DMS 273 (cell line): ENCODE results near the gene IFNAR1.
A peak's percentile ranks its signal among the peaks of the same experiment; 100 is the strongest.
"Not testable (repeated sequence)": the region's sequence is repeated elsewhere in the genome, so short reads cannot be mapped to it uniquely, and the experiment has no call there.

Experiments
- DNase-seq: peaks from one replicate; lab custom pipeline; 2025; ENCODE audit not compliant: unreplicated experiment; lab: John Stamatoyannopoulos, UW

IFNAR1 gene

DNA sequence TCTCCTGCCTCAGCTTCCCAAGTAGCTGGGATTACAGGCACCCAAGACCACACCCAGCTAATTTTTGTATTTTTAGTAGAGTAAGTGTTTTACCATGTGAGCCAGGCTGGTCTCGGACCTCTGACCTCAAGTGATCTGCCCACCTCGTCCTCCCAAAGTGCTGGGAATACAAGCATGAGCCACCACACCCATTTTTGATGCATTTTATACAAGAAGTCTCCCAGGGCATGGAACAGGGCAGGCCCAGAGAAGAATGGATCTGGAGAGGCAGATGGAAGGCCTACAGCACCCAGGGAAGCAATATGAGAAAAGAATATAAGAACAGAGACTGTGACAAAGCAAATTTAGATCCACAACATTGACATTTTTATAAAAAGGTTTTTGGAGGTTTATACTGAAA lies 18.8 kb upstream of the IFNAR1 start:
- no peak for DNase-seq

DNA sequence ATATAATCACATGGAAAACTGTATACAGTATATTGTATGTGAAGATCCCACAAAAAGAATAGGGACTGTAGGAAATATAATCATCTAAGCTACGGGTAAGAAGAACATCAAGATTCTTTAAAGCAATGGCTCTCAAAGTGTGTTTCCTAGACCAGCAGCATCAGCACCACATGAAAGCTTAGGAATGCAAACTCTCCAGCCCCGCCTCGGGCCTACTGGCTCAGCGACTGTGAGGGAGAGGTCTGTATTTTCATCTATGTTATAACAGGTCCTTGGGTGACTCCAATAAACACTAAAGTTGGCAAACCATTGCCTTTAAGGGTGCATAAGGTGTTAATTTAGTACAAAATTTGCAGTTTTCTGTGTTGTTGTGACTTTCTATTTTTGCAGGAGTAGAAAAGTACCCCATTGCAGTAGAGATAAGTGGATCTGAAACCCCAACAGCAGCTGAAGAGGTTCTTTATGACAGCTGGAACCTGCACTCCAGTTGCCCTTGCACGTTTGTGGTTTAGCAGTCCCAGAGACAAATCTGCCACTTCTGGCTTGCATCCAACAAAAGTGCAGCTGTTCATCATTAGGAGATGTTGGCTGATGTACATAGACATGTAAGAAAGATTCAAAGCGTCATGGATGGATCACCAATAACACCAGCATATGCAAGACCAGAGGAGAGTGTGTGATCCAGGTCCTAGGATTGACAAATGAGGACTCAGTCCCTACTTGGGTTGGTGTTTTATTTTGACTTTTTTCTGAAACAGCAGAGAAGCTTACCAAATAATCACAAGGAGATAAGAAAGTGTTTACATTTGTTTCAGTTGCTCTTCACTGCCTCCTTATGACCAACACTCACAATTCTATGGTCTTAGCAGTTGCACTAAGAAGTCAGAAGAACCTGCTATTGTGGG lies 15.9 kb upstream of the IFNAR1 start:
- peak; percentile 98 for DNase-seq

DNA sequence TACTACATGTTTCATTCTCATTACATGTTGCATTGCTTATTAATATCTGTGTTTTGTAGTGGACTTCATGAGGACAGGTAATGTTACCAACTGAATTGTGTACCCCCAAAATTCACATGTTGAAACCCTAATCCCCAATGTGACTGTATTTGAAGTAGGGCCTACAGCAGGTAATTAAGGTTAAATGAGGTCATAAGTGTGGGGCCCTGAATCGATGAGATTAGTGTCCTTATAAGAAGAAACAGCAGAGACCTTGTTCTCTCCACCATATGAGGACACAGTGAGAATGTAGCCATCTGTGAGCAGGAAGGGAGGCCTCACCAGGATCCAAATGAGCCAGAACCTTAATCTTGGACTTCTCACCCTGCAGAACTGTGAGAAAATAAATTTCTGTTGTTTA lies 15.0 kb upstream of the IFNAR1 start:
- no peak for DNase-seq

- DNase-seq = no peak
These were observed 12.6 kb upstream of the IFNAR1 start for GRCh38 chr21:33312121-33312520.

DNA sequence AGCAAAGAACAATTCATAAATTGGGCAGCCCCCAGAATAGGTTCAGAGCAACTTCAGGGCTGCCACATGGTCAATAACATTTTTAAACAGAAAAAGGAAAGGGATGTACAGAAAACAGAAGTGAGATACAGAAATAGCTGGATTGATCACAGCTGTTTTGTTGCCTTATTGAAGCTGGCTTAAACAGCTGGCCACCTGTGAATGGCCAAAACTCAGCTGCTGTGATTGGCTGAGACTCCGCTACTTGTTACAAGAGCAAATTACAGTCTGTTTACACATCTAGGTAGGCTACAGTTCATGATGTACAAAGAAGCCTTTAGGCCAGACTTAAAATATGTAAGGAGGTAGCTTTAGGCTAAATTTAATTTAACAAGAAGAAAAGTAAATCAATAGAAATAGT lies 11.6 kb upstream of the IFNAR1 start:
- DNase-seq = no peak

- DNase-seq = no peak
These were observed 11.2 kb upstream of the IFNAR1 start for GRCh38 chr21:33313611-33314010.

DNA sequence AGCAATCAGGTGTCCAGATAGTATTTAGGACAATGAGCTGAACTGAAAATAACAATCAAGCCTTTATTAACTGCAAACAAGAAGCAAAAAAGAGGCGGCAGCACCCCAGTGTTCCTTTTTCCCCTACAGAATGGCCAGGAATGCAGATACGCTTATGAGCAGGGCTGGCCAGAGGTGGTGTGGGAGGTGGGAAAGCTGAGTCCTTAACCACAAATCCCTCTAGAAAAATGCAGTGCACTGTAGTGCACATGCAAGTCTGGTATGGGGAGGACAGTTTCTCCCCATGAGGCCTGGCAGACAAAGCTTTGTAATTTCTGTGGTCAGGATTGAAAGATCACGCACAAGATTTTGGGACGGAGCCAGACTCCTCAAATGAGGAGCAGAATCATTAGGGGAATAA lies 10.7 kb upstream of the IFNAR1 start:
- no peak for DNase-seq

DNA sequence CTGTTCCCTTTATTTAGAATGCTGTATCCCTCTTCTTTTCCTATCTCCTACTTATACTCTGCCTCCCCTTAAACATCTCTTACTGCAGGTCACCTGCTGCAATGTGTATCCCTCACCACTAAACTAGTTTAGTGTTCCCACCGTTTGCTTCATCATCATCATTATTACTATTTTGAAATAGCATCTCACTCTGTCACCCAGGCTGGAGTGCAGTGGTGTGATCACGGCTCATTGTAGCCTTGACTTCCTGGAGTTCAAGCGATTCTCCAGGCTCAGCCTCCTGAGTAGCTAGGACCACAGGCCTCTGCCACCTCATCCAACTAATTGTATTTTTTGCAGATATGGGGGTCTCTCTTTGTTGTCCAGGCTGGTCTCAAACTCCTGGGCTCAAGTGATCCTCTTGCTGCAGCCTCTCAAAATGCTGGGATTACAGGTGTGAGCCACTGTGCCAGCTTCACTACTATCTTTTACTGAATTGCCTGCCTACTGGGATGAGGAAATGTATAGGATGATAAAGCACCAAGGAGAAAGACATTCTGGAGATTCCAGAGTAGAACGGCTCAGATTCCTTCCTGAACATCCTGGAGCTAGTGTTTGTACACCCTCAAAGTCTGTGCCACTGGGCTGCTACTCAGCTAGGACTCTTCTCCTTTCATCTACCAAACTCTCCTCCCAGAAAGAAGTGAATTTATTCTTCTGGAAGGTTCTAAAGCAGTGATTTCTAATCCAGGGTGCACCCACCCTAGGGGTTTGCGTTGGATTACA lies 8.6 kb upstream of the IFNAR1 start:
- no peak for DNase-seq

- DNase-seq = peak; percentile 9
These were observed 7.6 kb upstream of the IFNAR1 start for GRCh38 chr21:33317145-33317544.

GRCh38 chr21:33317786-33318486 lies 6.8 kb upstream of the IFNAR1 start:
- no peak for DNase-seq

- not testable (repeated sequence) for DNase-seq
These were observed 3.8 kb upstream of the IFNAR1 start for GRCh38 chr21:33321005-33321404.

DNA sequence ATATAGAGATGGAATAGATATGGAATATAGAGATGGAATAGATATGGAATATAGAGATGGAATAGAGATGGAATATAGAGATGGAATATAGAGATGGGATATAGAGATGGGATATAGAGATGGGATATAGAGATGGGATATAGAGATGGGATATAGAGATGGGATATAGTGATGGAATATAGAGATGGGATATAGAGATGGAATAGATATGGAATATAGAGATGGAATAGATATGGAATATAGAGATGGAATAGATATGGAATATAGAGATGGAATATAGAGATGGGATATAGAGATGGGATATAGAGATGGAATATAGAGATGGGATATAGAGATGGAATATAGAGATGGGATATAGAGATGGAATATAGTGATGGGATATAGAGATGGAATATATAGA lies 1.2 kb upstream of the IFNAR1 start:
- not testable (repeated sequence) for DNase-seq

GRCh38 chr21:33325222-33326067 lies 675 bp downstream of the IFNAR1 start:
- peak; percentile 76 for DNase-seq

- DNase-seq = no peak
These were observed 2.6 kb downstream of the IFNAR1 start for GRCh38 chr21:33327326-33327725.

GRCh38 chr21:33327792-33328433 lies 3.1 kb downstream of the IFNAR1 start:
- no peak for DNase-seq

GRCh38 chr21:33330726-33331125 lies 6.0 kb downstream of the IFNAR1 start:
- DNase-seq = no peak

- no peak for DNase-seq
These were observed 7.4 kb downstream of the IFNAR1 start for GRCh38 chr21:33332143-33332542.

DNA sequence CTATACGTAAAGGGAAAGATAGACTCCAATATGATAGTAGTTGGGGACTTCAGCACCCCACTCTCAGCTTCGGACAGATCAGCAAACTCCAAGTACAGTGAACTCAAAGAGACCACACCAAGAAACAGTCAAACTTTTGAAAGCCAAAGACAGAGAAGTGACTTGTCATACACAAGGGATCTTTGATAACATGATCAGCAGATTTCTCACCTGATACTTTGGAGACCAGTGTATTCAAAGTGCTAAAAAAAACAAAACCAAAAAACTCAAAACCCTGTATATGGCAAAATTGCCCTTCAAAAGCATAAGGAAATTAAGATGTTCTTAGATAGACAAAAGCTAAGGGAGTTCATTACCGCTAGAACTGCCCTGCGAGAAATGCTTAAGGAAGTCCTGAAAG lies 9.4 kb downstream of the IFNAR1 start:
- DNase-seq = no peak

GRCh38 chr21:33334824-33335223 lies 10.1 kb downstream of the IFNAR1 start:
- DNase-seq = no peak

- no peak for DNase-seq
These were observed 14.4 kb downstream of the IFNAR1 start for GRCh38 chr21:33339135-33339534.
